RPMI8226 (cell line): Measurements from ENCODE around the gene LTBP1.
A peak's percentile ranks its signal among the peaks of the same experiment; 100 is the strongest.
"Not testable (repeated sequence)": the region's sequence is repeated elsewhere in the genome, so short reads cannot be mapped to it uniquely, and the experiment has no call there.

Experiments used
- DNase-seq: peaks from one replicate; pipeline ENCODE4 v3.0.0-alpha.2; 2015

The LTBP1 gene

GRCh38 chr2:33153008-33153407 lies 206.3 kb downstream of the LTBP1 start:
- DNase-seq, result no peak

- no peak for DNase-seq
Measured at GRCh38 chr2:33158482-33159003, 211.8 kb downstream of the LTBP1 start.

- DNase-seq, result no peak
Measured at GRCh38 chr2:33160191-33160590, 213.4 kb downstream of the LTBP1 start.

GRCh38 chr2:33166287-33166881 lies 219.6 kb downstream of the LTBP1 start:
- DNase-seq, result no peak

- no peak for DNase-seq
Measured at GRCh38 chr2:33167622-33168245, 221.0 kb downstream of the LTBP1 start.

- no peak for DNase-seq
Measured at GRCh38 chr2:33168425-33168824, 221.7 kb downstream of the LTBP1 start.

GRCh38 chr2:33168922-33169321 lies 222.2 kb downstream of the LTBP1 start:
- DNase-seq, result no peak

- DNase-seq, result not testable (repeated sequence)
Measured at GRCh38 chr2:33170251-33170650, 223.5 kb downstream of the LTBP1 start.

- no peak for DNase-seq
Measured at GRCh38 chr2:33177627-33178026, 230.9 kb downstream of the LTBP1 start.

GRCh38 chr2:33178209-33178608 lies 231.5 kb downstream of the LTBP1 start:
- DNase-seq, result no peak

GRCh38 chr2:33180915-33181314 lies 234.2 kb downstream of the LTBP1 start:
- DNase-seq, result no peak

GRCh38 chr2:33181466-33181865 lies 234.7 kb downstream of the LTBP1 start:
- DNase-seq, result no peak

GRCh38 chr2:33184041-33184440 lies 237.3 kb downstream of the LTBP1 start:
- no peak for DNase-seq

- peak; percentile 36 for DNase-seq
Measured at GRCh38 chr2:33186937-33187336, 240.2 kb downstream of the LTBP1 start.

- DNase-seq, result no peak
Measured at GRCh38 chr2:33188799-33189198, 242.0 kb downstream of the LTBP1 start.

GRCh38 chr2:33190393-33190937 lies 243.7 kb downstream of the LTBP1 start:
- DNase-seq, result no peak

GRCh38 chr2:33195891-33196290 lies 249.1 kb downstream of the LTBP1 start:
- no peak for DNase-seq

GRCh38 chr2:33196700-33197099 lies 249.9 kb downstream of the LTBP1 start:
- no peak for DNase-seq

GRCh38 chr2:33197198-33197938 lies 250.6 kb downstream of the LTBP1 start:
- no peak for DNase-seq

- DNase-seq, result no peak
Measured at GRCh38 chr2:33202641-33203522, 256.1 kb downstream of the LTBP1 start.

GRCh38 chr2:33204945-33205344 lies 258.2 kb downstream of the LTBP1 start:
- DNase-seq, result no peak

GRCh38 chr2:33205693-33206434 lies 259.1 kb downstream of the LTBP1 start:
- no peak for DNase-seq
